ENCODE measurements around the gene MAGEA3.
"Not testable (repeated sequence)": the region's sequence is repeated elsewhere in the genome, so short reads cannot be mapped to it uniquely, and the experiment has no call there.

MAGEA3 gene, protein sequence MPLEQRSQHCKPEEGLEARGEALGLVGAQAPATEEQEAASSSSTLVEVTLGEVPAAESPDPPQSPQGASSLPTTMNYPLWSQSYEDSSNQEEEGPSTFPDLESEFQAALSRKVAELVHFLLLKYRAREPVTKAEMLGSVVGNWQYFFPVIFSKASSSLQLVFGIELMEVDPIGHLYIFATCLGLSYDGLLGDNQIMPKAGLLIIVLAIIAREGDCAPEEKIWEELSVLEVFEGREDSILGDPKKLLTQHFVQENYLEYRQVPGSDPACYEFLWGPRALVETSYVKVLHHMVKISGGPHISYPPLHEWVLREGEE

DNA sequence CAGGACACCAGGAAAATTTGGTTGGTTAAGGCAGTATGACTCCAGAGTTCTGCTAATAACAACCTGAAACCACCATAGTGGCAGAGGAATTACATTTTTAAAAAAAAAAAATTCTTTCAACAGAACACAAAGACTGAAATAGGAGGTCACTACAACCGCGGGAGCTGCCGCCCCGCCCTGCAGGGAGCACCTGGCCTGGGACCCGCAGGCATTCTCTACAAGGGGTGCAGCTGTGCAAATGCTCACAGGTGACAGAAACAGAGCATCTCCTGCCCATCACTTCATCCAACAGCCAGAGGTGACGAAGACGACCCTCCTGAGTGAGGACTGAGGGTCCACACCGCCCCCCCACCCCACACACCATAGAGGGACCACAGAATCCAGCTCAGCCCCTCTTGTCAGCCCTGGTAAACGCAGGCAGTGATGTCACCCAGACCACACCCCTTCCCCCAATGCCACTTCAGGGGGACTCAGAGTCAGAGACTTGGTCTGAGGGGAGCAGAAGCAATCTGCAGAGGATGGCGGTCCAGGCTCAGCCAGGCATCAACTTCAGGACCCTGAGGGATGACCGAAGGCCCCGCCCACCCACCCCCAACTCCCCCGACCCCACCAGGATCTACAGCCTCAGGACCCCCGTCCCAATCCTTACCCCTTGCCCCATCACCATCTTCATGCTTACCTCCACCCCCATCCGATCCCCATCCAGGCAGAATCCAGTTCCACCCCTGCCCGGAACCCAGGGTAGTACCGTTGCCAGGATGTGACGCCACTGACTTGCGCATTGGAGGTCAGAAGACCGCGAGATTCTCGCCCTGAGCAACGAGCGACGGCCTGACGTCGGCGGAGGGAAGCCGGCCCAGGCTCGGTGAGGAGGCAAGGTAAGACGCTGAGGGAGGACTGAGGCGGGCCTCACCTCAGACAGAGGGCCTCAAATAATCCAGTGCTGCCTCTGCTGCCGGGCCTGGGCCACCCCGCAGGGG lies at the start of gene MAGEA3:
TSS of gene MAGEA3 (plus strand) at position 843 of the 980 bp plus-strand sequence. CDS start 2,039 bp downstream, outside the sequence.
- DNase-seq, result not testable (repeated sequence)

DNA sequence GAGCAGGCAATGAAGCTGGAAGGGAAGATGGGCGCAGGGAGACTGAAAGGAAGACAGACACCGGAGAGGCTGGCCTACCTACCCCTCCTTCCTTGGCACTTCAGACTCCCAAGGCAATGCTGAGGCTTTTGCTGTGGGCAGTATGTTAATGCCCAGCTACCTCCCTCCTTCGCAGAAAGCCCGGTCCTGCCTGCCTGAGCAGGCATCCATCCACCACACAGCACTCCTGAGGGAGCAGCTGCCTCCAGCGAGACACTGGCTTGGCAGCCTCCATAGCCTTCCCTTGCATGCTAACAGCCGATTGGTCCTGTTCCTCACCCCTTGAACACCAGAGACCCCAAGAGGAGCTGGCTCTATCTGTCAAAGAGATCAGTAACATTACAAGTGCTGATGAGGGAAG lies 46.5 kb upstream of the MAGEA3 start:
- DNase-seq, result no peak

DNA sequence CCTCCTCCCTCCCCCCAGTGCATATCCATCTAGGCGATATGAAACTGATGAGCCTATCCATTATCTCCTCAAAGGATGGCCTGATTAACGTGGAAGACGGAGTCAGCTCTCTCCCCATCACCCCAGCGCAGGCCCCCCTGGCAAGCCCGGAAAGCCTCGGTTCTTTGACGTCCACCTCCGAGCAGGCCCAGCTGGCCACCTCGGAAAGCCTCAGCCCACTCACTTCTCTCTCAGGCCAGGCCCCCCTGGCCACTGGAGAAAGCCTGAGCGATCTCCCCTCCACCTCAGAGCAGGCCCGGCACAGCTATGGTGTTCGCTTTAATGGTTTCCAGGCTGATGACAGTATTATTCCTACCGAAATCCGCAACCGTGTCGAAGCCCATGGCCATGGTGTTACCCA lies 46.1 kb upstream of the MAGEA3 start:
- no peak for DNase-seq

DNA sequence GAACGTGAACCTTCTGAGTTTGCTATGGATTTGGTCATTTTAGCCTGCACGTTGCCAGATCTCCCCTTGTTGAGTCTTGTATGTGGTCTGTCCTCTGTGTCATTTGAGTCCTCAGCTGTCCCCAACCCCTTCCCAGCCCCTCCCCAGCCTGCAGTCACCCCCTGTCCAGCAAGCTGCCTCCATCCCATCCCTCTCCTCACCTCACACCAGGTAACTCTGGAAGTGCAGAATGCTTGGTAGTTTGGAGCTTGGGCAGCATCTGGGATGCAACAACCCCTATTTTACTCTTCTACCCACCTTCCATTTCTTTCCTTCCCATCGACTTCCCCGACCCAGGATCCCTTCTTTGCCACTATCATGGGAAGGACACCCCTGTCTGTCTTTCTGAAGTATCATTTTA lies 42.5 kb upstream of the MAGEA3 start:
- no peak for DNase-seq

DNA sequence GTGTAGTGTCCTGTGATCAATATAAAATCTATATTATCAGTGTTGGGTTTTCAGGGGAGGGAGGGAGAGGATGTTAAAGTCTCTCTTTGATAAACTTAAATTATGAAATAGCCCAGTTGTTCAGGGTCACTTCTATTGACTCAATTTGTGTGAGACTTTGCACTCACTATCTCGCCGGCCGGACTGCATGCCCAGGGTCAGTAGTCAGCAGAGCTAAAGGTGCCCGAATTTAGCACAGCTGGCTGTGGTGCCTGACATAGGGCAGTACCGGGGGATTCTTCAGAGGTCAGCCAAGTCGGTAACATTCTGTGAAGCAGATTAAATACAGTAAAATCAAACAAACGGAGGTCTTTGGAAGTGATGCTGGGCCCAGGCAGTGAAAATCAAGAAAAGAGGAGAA lies 41.7 kb upstream of the MAGEA3 start:
- no peak for DNase-seq

DNA sequence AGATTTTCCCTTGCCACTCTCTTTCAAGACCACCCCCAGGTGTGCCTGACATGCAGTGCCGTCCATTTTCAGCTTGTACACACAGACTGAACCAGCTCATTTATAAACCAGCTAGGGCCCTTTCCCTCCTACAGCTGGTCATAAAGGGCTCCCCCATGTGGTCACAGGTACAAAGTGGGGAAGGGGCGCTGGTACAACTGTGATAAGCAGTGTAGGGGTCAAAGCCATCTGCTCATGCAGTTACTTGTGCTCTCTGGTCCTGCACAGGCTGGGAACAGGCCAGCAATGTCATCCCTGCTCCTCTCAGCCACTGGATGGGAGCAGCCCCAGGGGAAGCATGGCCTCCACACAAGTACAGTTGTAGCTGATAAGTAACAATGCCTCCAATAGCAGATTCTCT lies 40.3 kb upstream of the MAGEA3 start:
- DNase-seq, result no peak

DNA sequence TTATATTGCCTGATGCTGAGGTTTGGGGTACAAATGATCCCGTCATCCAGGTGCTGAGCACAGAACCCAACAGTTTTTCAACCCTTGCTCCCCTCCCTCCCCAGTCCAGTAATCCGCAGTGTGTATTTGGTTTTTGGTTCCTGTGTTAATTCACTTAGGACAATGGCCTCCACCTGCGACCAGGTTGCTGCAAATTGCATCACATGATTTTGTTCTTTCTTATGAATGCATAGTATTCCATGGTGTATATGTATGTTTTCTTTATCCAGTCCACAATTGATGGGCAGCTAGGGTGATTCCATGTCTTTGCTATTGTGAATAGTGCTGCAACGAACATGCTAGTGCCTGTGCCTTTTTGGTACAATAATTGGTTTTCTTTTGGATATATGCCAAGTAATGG lies 35.5 kb upstream of the MAGEA3 start:
- DNase-seq, result no peak

DNA sequence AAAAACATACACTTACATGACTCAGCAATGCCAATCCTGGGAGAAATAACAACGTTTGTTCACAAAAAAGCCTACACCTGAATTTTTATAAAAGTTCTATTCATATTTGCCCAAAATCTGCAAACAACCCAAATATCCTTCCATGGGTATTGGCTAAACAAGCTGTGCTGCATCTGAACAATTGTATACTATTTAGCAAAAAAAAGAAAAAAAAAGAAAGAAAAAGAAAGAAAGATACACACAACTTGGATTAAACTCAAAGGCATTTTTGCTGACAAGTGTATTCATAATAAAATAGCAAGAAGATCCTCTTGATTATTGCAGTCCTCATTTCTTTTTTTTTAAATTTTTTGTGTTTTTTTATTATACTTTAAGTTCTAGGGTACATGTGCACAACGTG lies 24.5 kb upstream of the MAGEA3 start:
- no peak for DNase-seq

DNA sequence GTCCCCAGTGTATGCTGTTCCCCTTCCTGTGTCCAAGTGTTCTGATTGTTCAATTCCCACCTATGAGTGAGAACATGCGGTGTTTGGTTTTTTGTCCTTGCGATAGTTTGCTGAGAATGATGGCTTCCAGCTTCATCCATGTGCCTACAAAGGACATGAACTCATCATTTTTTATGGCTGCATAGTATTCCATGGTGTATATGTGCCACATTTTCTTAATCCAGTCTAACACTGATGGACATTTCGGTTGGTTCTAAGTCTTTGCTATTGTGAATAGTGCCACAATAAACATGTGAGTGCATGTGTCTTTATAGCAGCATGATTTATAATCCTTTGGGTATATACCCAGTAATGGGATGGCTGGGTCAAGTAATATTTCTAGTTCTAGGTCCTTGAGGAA lies 23.9 kb upstream of the MAGEA3 start:
- not testable (repeated sequence) for DNase-seq

DNA sequence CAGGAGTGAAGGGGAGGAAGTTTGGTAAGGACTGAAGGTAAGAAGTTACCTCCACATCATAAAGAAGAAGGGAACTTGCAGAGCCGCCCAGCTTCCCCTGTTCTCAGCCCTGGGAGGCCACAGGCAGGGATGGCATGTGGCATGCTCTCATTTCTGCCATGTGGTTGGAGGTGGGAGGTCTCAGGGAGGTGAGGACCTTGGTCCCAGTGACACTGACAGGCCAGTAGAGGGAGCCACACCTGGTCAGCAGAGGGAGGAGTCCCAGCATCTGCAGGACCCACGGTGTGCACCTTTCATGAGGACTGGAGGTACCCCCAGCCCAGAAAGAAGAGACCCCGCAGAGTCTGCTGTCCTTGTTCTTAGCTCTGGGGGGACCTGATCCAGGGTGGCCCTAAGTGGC lies 17.6 kb upstream of the MAGEA3 start:
- DNase-seq, result not testable (repeated sequence)

DNA sequence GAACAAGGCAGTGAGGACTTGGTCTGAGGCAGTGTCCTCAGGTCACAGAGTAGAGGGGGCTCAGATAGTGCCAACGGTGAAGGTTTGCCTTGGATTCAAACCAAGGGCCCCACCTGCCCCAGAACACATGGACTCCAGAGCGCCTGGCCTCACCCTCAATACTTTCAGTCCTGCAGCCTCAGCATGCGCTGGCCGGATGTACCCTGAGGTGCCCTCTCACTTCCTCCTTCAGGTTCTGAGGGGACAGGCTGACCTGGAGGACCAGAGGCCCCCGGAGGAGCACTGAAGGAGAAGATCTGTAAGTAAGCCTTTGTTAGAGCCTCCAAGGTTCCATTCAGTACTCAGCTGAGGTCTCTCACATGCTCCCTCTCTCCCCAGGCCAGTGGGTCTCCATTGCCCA lies 1.8 kb downstream of the MAGEA3 start:
- DNase-seq, result not testable (repeated sequence)

DNA sequence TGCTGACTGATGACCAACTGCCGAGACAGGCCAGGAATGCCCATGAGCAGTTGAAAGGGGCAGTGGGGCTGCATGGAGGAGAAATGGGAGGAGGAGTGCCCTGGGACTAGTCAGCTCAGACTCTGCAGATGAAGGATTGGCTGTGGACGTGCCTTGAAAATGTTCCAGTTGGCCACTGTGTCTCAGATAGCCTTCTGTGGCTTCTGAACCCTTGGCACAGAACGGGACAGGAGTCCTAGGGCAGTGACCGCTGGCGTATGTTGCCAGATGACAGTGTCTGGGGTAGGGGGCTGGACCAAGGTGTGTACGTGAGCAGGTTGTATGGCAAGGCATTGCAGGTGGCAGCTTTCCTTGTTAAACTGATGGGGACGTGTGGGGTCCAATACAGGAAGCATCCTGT lies 7.9 kb downstream of the MAGEA3 start:
- not testable (repeated sequence) for DNase-seq

DNA sequence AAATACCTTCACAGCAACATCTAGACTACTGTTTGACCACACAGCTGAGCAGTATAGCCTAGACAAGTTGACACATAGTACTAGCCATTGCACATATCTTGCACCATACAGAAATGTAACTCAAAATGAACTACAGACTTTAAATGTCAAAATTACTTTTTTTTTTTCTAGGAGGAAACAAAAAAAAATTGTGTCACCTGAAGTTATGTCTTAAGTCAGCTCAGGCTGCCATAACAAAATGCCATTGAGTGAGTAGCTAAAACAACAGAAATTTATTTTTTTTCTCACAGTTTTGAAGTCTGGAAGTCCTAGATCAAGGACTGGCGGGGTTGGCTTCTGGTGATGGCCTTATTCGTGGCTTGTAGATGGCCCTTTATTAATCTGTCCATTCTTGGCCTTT lies 10.6 kb downstream of the MAGEA3 start, which contains the start of gene CSAG2:
TSS of gene CSAG2 (minus strand) at position 101 of the 400 bp plus-strand sequence. CDS start 161 bp downstream, outside the sequence.
- not testable (repeated sequence) for DNase-seq

DNA sequence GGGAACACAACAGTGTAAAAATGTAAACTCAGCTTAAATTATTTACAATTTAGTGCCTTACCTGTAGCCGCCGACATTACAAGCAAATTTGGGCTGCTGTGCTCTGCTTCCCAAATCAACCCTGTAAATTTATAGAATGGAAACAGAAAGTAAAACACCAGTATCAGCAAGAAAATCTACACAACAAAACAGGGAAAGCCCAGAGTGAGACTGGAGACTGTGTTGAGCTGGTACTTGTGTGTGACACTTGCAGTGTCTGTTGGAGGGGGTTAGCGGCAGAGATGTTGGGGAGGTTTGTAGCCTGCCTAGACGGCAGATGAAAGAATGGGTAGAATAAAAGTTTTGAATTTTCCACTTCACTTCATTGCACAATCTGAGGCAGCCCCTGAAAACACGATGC lies 14.6 kb downstream of the MAGEA3 start:
- DNase-seq, result not testable (repeated sequence)

DNA sequence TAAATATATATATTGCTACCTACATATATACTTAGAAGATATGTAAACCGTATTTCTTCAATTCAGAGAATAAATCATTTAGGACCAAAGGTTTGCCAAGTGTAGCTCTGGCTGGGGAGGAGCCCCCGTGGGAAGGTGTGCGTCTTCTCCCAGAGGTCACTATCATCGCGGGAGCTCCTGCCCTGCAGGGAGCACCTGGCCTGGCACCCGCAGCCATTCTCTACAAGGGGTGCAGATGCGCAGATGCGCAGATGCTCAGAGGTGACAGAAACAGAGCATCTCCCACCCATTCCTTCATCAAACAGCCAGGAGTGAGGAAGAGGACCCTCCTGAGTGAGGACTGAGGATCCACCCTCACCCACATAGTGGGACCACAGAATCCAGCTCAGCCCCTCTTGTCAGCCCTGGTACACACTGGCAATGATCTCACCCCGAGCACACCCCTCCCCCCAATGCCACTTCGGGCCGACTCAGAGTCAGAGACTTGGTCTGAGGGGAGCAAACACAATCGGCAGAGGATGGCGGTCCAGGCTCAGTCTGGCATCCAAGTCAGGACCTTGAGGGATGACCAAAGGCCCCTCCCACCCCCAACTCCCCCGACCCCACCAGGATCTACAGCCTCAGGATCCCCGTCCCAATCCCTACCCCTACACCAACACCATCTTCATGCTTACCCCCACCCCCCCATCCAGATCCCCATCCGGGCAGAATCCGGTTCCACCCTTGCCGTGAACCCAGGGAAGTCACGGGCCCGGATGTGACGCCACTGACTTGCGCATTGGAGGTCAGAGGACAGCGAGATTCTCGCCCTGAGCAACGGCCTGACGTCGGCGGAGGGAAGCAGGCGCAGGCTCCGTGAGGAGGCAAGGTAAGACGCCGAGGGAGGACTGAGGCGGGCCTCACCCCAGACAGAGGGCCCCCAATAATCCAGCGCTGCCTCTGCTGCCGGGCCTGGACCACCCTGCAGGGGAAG lies 15.5 kb downstream of the MAGEA3 start, which contains the start of gene MAGEA2B:
TSS of gene MAGEA2B (plus strand) at position 814 of the 973 bp plus-strand sequence. CDS start 2,479 bp downstream, outside the sequence.
- DNase-seq, result not testable (repeated sequence)

DNA sequence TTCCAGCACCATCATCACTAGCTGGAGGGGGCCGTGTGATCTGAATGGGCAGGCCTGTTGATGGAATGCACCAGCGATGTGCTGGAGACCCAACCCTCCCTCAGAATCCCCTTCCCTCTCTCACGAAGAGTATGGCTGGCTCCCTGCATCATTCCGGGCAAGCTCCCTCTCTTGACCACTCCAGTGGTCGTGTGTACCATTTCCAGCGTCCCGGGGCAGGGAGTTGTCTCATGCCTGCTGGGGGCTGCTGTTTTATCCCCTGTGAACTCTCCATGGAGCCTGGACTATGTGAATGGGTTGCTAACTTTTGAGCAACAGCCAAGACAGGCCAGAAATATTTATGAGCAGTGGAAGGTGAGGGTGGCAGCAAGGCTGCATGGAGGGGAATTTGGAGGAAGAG lies 26.8 kb downstream of the MAGEA3 start:
- DNase-seq, result no peak

DNA sequence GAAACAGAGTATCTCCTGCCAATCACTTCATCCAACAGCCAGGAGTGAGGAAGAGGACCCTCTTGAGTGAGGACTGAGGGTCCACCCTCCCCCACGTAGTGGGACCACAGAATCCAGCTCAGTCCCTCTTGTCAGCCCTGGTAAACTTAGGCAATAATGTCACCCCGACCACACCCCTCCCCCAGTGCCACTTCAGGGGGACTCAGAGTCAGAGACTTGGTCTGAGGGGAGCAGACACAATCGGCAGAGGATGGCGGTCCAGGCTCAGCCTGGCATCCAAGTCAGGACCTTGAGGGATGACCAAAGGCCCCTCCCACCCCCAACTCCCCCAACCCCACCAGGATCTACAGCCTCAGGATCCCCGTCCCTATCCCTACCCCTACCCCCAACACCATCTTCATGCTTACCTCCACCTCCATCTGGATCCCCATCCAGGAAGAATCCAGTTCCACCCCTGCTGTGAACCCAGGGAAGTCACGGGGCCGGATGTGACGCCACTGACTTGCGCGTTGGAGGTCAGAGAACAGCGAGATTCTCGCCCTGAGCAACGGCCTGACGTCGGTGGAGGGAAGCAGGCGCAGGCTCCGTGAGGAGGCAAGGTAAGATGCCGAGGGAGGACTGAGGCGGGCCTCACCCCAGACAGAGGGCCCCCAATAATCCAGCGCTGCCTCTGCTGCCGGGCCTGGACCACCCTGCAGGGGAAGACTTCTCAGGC lies 34.8 kb downstream of the MAGEA3 start, which contains the start of the genes CSAG1 and MAGEA12:
TSS of gene CSAG1 (minus strand) at position 461 of the 715 bp plus-strand sequence. CDS start 1,261 bp downstream, outside the sequence.
TSS of gene MAGEA12 (plus strand) at position 497 of the 715 bp plus-strand sequence. CDS start 2,405 bp downstream, outside the sequence.
- DNase-seq, result no peak

DNA sequence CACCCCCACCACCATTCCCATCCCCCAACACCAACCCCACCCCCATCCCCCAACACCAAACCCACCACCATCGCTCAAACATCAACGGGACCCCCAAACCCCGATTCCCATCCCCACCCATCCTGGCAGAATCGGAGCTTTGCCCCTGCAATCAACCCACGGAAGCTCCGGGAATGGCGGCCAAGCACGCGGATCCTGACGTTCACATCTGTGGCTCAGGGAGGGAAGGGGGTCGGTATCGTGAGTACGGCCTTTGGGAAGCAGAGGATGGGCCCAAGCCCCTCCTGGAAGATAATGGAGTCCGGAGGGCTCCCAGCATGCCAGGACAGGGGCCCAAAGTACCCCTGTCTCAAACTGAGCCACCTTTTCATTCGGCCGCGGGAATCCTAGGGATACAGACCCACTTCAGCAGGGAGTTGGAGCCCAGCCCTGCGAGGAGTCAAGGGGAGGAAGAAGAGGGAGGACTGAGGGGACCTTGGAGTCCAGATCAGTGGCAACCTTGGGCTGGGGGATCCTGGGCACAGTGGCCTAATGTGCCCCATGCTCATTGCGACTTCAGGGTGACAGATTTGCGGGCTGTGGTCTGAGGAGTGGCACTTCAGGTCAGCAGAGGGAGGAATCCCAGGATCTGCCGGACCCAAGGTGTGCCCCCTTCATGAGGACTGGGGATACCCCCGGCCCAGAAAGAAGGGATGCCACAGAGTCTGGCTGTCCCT lies 35.7 kb downstream of the MAGEA3 start:
- not testable (repeated sequence) for DNase-seq

DNA sequence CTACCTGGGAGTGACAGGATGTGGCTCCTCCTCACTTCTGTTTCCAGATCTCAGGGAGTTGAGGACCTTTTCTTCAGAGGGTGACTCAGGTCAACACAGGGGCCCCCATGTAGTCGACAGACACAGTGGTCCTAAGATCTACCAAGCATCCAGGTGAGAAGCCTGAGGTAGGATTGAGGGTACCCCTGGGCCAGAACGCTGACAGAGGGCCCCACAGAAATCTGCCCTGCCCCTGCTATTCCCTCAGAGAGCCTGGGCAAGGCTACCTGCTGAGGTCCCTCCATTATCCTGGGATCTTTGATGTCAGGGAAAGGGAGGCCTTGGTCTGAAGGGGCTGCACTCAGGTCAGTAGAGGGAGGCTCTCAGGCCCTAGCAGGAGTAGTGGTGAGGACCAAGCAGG lies 36.5 kb downstream of the MAGEA3 start:
- DNase-seq, result no peak

DNA sequence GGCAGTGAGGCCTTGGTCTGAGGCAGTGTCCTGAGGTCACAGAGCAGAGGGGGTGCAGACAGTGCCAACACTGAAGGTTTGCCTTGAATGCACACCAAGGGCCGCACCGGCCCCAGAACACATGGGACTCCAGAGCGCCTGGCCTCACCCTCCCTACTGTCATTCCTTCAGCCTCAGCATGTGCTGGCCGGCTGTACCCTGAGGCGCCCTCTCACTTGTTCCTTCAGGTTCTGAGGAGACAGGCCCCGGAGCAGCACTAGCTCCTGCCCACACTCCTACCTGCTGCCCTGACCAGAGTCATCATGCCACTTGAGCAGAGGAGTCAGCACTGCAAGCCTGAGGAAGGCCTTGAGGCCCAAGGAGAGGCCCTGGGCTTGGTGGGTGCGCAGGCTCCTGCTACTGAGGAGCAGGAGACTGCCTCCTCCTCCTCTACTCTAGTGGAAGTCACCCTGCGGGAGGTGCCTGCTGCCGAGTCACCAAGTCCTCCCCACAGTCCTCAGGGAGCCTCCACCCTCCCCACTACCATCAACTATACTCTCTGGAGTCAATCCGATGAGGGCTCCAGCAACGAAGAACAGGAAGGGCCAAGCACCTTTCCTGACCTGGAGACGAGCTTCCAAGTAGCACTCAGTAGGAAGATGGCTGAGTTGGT lies 37.4 kb downstream of the MAGEA3 start:
- DNase-seq, result no peak

Data from stimulated activated CD8-positive, alpha-beta memory T cell treated with anti-CD3 and anti-CD28 coated beads, Interleukin-4, amount 100 ng/mL, for 48 hours (primary cell).